Activated CD4-positive, alpha-beta T cell treated with anti-CD3 and anti-CD28 coated beads for 36 hours (primary cell): ENCODE measurements around the gene LAYN. TPM values are rescaled to one million over a fixed set of nuclear protein-coding genes. Genes with fewer than 3 reads are reported as not detected.

Experiments used
- ATAC-seq: fragments of 200-7000 bp; cut with Tn5 transposase; one replicate; pipeline ENCODE4 v1.10.0; 2021; ENCODE audit warnings: mild to moderate bottlenecking, moderate library complexity
- CTCF ChIA-PET: fragments of 350-600 bp; sonication (Branson Sonifier 250); formaldehyde crosslinking; loops from one replicate; lab custom pipeline; 2021; ENCODE audit warnings: antibody characterized with exemption; lab: Charles Lee
- POLR2A ChIA-PET: fragments of 350-600 bp; sonication (Branson Sonifier 250); formaldehyde crosslinking; loops from one replicate; lab custom pipeline; 2021; ENCODE audit warnings: antibody characterized with exemption, inconsistent platforms; lab: Charles Lee
- DNase-seq: peaks from one replicate; pipeline ENCODE4 v3.0.0-alpha.2; 2020
- H3K27ac Mint-ChIP-seq: one replicate; pipeline ENCODE4 v1.8.0; 2021; ENCODE audit warnings: mixed read lengths
- H3K27me3 Mint-ChIP-seq: one replicate; pipeline ENCODE4 v1.8.0; 2021; ENCODE audit warnings: mixed read lengths
- H3K36me3 Mint-ChIP-seq: one replicate; pipeline ENCODE4 v1.8.0; 2021; ENCODE audit warnings: low read depth, mixed read lengths
- H3K4me1 Mint-ChIP-seq: one replicate; pipeline ENCODE4 v1.8.0; 2021; ENCODE audit warnings: mixed read lengths
- H3K4me3 Mint-ChIP-seq: one replicate; pipeline ENCODE4 v1.8.0; 2021; ENCODE audit warnings: mild to moderate bottlenecking, moderate library complexity, mixed read lengths
- H3K9me3 Mint-ChIP-seq: one replicate; pipeline ENCODE4 v1.8.0; 2021; ENCODE audit warnings: low read depth, mixed read lengths
- intact Hi-C, 2 experiments: fragments of 100-400 bp; cut with DNase I in 1 of 2; cut with micrococcal nuclease in 1 of 2; formaldehyde crosslinking; loops; one replicate each; pipeline versions ENCODE4 v1.14.2 to v1.15.1; 2022 to 2024; cut with DNase I, micrococcal nuclease
- total RNA-seq, 2 experiments: library from RNA; stranded (reverse); gene quantifications; one replicate each; pipeline ENCODE4 v1.2.3, GENCODE V29; 2021

Gene LAYN
- total RNA-seq, 2 experiments from 2014 or later, result 5.5 to 5.6 TPM

DNA sequence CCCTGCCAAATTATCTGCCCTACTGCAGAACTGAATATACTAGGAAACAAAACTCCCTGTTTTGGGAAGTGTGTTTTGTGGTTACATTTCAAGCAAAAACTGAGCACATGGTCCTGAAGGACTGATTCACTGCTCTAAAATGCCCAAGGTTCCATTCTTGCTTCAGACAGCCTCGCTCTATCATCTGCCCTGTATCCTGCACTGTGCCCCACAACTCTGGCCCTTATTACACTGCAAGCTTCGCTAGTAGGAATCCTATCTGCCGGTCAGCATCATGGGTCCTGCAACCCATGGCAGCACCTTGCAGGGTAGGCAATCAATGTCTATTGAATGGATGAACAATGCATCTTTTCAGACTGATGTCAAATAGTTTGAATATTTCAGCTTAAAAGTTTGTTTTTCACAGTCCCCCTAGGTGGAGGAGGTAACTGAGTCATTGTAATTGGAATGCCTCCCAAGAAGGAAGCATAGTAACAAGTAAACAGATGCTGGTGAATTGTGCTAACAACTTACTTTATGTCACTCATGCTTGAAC is 21.3 kb downstream of the LAYN start:
- H3K27me3 Mint-ChIP-seq, result no peaks in the 10 kb centered on the region
- ATAC-seq (no peak), DNase-seq (no peak)
- peaks cover 3% of the 10 kb centered on the region for H3K36me3 Mint-ChIP-seq
- POLR2A ChIA-PET, result no interaction called here
- H3K4me1 Mint-ChIP-seq, result no peaks in the 10 kb centered on the region
- CTCF ChIA-PET, result interaction anchor here (0.6 to 3.3 kb wide), 10 partner anchors 10 to 309 kb away, joined by 3 to 13 read pairs (median 4); partner anchors contain the start of gene ALG9
- no peak overlapping the region for H3K4me3 Mint-ChIP-seq
- no peak overlapping the region for H3K27ac Mint-ChIP-seq
- H3K9me3 Mint-ChIP-seq, result peaks cover under 1% of the 10 kb centered on the region
- intact Hi-C loops, result no loop called here

DNA sequence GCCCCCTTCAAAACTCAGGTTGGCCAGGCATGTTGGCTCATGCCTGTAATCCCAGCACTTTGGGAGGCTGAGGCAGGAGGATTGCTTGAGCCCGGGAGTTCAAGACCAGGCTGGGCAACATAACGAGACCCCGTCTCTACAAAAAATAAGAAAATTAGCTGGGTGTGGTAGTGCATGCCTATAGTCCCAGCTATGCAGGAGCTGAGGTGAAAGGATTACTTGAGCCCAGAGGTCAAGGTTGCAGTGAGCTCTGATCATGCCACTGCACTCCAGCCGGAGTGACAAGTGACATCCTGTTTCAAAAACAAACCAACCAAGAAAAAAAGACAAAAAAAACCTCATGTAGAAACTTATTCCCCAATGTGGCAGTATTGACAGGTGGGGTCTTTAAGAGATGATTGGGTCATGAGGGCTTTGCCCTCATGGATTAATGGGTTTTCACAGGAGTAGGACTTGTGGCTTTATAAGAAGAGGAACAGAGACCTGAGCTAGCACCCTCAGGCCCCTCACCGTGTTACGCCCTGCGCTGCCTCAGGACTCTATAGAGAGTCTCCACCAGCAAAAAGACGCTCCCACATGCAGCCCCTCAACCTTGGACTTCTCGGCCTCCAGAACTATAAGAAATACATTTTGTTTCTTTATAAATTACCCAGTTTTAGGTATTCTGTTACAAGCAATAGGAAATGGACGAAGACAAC is 22.3 kb downstream of the LAYN start:
- Mint-ChIP-seq H3K27me3 (no peaks in the 10 kb centered on the region), H3K4me1 (no peaks in the 10 kb centered on the region), H3K36me3 (no peaks in the 10 kb centered on the region), H3K27ac (no peak overlapping the region), H3K9me3 (no peaks in the 10 kb centered on the region), H3K4me3 (no peak overlapping the region)
- CTCF ChIA-PET, result interaction anchor here (0.6 to 3.1 kb wide), 9 partner anchors 9 to 279 kb away, joined by 3 to 13 read pairs (median 5); no protein-coding TSS in a partner anchor
- intact Hi-C loops, result no loop called here
- DNase-seq (no peak), ATAC-seq (no peak)
- POLR2A ChIA-PET, result no interaction called here

DNA sequence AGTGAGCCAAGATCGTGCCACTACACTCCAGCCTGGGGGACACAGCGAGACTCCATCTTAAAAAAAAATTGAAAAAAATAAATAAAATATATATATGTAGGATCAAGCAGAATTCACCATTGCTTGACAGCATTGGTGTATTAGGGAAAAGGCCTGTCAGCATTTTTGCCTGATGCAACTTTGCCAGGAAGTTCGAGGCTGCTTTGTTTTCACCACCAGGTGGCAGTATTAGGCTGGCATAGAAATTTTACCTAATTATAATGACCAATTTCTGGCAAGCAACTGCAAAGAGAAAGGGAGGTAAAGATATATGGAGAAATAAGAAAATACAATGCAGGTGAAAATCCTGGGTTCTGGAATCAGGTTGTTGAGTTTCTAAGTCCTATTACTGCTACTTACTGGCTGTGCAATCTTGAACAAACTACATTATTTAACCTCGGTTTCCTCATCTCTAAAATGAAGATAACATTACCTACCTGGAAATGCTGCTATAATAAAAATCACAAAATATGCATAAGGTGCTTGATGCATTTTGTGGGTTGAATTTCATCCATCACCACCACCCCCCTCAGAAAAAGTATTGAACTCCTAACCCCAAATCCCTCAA is 24.7 kb downstream of the LAYN start:
- intact Hi-C loops, result loop anchor here (1.0 to 5.0 kb wide), 5 partner anchors 38 to 276 kb away; partner anchors contain the start of gene SIK2 (in 1 of the 2)
- Mint-ChIP-seq H3K27me3 (no peaks in the 10 kb centered on the region), H3K4me1 (no peaks in the 10 kb centered on the region), H3K4me3 (no peak overlapping the region), H3K27ac (no peak overlapping the region), H3K36me3 (no peaks in the 10 kb centered on the region), H3K9me3 (no peaks in the 10 kb centered on the region)
- peak; percentile 76 for DNase-seq
- CTCF ChIA-PET, result interaction anchor here (1.1 to 1.6 kb wide), 5 partner anchors 22 to 214 kb away, joined by 3 to 5 read pairs (median 5); no protein-coding TSS in a partner anchor
- ATAC-seq, result peak; percentile 44
- POLR2A ChIA-PET, result no interaction called here

DNA sequence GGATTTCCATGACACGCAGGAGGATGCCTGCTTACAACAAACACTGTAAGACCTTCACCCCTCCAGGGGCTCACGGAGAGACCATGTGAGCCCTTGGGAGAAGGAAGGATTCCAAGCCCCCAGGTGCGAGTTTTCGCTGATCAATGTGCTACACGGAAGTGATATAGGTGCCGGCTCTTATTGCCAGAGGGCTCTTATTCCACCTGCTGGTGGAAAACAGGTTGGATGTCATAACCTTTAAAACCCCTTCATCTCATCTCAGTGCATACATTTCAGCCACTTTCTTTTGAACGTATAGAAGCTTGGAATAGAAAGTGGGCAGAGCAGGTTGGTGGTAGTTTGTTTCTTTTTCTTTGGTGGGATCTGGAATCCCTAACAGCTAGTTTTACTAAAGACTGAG is 25.8 kb downstream of the LAYN start:
- Mint-ChIP-seq H3K36me3 (no peaks in the 10 kb centered on the region), H3K4me1 (no peaks in the 10 kb centered on the region), H3K27me3 (no peaks in the 10 kb centered on the region), H3K4me3 (no peak overlapping the region), H3K9me3 (no peaks in the 10 kb centered on the region), H3K27ac (no peak overlapping the region)
- intact Hi-C loops, result loop anchor here in 1 of 2 experiments (5.0 kb wide), 1 partner anchor 114 kb away; no protein-coding TSS in a partner anchor
- no peak for DNase-seq
- ChIA-PET POLR2A (interaction anchor here (0.6 kb wide), 1 partner anchor 173 kb away, joined by 3 read pairs; no protein-coding TSS in a partner anchor), CTCF (interaction anchor here (0.7 to 1.6 kb wide), 9 partner anchors 15 to 275 kb away, joined by 3 to 9 read pairs (median 5); no protein-coding TSS in a partner anchor)
- no peak for ATAC-seq

DNA sequence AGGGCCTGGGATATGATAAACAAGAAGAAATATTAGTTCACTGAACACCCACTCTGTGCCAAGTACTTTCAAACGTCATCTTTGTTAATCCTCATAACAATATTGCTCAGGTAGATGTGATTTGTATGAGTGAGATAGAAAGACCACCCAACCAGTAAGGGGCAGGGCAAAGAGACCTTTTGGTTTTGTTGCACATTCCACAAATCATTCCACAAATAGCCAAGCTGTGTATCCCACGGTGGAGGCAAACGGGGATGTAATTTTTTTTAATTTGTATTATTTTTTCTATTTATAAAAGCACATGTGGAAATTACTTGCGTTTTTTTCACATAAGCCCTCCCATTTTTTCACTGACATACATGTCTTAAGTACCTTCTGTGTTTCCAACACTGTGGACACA is 29.0 kb downstream of the LAYN start:
- no peak overlapping the region for H3K27ac Mint-ChIP-seq
- no peaks in the 10 kb centered on the region for H3K4me1 Mint-ChIP-seq
- intact Hi-C loops, result loop anchor here in 1 of 2 experiments (5.0 kb wide), 1 partner anchor 117 kb away; no protein-coding TSS in a partner anchor
- H3K27me3 Mint-ChIP-seq, result peaks cover 3% of the 10 kb centered on the region
- H3K9me3 Mint-ChIP-seq, result no peaks in the 10 kb centered on the region
- no peak for DNase-seq
- no peaks in the 10 kb centered on the region for H3K36me3 Mint-ChIP-seq
- CTCF ChIA-PET, result interaction anchor here (1.6 kb wide), 1 partner anchor 208 kb away, joined by 4 read pairs; no protein-coding TSS in a partner anchor
- POLR2A ChIA-PET, result interaction anchor here (0.7 kb wide), 1 partner anchor 27 kb away, joined by 3 read pairs; no protein-coding TSS in a partner anchor
- ATAC-seq, result no peak
- no peak overlapping the region for H3K4me3 Mint-ChIP-seq

DNA sequence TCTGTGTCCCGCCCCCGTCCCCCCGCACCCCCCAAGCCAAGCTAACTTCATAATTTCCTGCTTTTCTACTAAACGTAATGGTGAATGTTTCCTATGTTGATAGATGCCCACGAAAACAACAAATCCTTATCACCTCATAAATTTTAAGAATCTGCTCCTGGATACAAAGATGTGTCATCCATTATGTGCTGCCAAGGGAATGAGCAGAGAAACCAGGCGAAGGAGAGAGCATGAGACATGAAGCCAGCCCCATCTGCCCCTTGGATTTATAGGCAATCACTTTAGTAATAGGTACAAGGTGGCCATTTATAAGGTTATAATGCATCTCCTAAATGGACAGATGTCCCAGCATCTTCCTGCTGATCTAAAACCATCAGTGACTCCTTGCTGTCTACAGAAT is 30.3 kb downstream of the LAYN start:
- Mint-ChIP-seq H3K4me3 (no peak overlapping the region), H3K9me3 (no peaks in the 10 kb centered on the region), H3K4me1 (no peaks in the 10 kb centered on the region), H3K36me3 (no peaks in the 10 kb centered on the region), H3K27ac (no peak overlapping the region), H3K27me3 (peaks cover 3% of the 10 kb centered on the region)
- POLR2A ChIA-PET, result no interaction called here
- DNase-seq, result no peak
- intact Hi-C loops, result no loop called here
- ATAC-seq, result no peak
- CTCF ChIA-PET, result interaction anchor here (1.1 to 1.6 kb wide), 2 partner anchors 16 to 207 kb away, joined by 4 read pairs; no protein-coding TSS in a partner anchor

DNA sequence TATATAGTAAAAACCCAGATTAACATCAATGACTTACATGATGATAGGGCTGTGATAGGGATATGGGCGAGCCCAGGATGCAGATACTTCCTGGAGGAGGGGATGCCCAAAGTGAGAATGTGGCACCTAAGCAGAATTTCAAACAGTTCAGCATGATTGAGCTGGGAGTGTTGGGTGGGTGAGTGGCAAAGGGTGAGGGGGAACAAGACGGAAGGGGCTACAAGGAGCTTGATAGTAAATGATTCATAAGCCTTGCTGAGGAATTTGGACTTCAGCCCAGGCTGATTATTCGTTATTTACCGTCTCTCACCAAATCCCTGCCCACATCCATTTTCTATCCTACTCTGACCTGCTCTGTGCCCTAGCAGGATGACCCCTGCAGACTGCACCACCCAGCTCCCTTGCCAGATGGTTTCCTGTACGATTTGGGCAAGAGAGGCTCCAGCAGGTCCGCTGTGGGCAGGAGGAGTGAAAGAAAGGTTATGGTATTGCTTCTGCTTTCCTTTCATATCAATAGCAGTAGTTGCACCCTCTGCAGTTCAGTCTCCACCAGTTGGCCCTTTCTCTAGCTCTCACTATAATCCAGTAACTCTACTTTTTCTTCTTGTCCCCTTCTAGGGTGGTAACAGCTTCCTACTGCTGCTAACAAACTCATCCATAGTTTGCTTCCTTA is 31.4 kb downstream of the LAYN start:
- no peak overlapping the region for H3K4me3 Mint-ChIP-seq
- no peak for DNase-seq
- H3K36me3 Mint-ChIP-seq, result no peaks in the 10 kb centered on the region
- ATAC-seq, result no peak
- H3K4me1 Mint-ChIP-seq, result no peaks in the 10 kb centered on the region
- intact Hi-C loops, result no loop called here
- ChIA-PET CTCF (interaction anchor here (1.0 to 2.3 kb wide), 4 partner anchors 9 to 205 kb away, joined by 3 to 6 read pairs (median 4); no protein-coding TSS in a partner anchor), POLR2A (no interaction called here)
- no peak overlapping the region for H3K27ac Mint-ChIP-seq
- H3K9me3 Mint-ChIP-seq, result no peaks in the 10 kb centered on the region
- peaks cover 3% of the 10 kb centered on the region for H3K27me3 Mint-ChIP-seq

DNA sequence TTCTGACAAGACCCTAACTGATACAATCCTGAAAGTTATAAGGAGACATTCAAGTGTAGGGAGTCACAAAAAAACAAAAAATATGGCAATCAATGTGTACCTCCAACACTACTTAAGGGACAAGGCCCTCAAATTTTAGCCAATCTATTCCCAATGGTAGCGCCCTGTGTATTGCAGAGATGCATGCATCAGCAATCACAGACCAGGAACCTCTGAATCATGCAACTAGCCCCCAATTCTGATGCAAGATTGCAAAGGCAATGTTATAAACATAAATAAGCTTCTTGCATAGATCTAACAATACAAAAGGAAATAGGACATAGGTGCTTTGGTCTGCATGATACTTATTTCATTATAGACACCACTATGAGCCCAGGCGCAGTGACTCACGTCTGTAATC is 32.1 kb downstream of the LAYN start:
- DNase-seq, result no peak
- intact Hi-C loops, result no loop called here
- Mint-ChIP-seq H3K9me3 (no peaks in the 10 kb centered on the region), H3K36me3 (no peaks in the 10 kb centered on the region), H3K4me3 (no peak overlapping the region), H3K27ac (no peak overlapping the region), H3K27me3 (peaks cover 3% of the 10 kb centered on the region), H3K4me1 (no peaks in the 10 kb centered on the region)
- CTCF ChIA-PET, result interaction anchor here (1.0 to 2.3 kb wide), 3 partner anchors 10 to 29 kb away, joined by 3 to 6 read pairs (median 4); no protein-coding TSS in a partner anchor
- no peak for ATAC-seq
- POLR2A ChIA-PET, result no interaction called here

DNA sequence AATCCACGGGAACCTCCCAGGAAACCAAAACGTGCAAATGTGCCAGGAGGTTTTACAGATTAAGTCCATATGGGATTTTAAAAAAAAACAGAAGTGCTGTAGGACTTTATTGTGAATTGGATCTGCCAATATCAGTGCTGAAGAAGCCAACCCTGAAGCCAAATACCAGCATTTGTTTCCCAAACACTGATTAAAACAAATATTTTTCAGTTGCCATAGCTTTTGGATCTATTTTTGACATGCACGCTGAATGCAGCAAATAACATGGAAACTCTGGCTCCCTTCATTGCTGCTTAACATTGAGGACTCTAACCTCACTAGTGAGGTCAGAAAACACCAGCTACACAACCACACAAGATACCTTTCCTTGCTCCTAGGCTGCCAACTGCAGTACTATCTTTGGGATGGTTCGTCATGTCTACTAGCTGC is 33.3 kb downstream of the LAYN start:
- no peak overlapping the region for H3K27ac Mint-ChIP-seq
- intact Hi-C loops, result no loop called here
- ChIA-PET POLR2A (no interaction called here), CTCF (interaction anchor here (2.3 kb wide), 1 partner anchor 10 kb away, joined by 4 read pairs; no protein-coding TSS in a partner anchor)
- H3K4me3 Mint-ChIP-seq, result no peak overlapping the region
- H3K27me3 Mint-ChIP-seq, result peaks cover 3% of the 10 kb centered on the region
- no peaks in the 10 kb centered on the region for H3K4me1 Mint-ChIP-seq
- DNase-seq (no peak), ATAC-seq (no peak)
- no peaks in the 10 kb centered on the region for H3K36me3 Mint-ChIP-seq
- H3K9me3 Mint-ChIP-seq, result no peaks in the 10 kb centered on the region

DNA sequence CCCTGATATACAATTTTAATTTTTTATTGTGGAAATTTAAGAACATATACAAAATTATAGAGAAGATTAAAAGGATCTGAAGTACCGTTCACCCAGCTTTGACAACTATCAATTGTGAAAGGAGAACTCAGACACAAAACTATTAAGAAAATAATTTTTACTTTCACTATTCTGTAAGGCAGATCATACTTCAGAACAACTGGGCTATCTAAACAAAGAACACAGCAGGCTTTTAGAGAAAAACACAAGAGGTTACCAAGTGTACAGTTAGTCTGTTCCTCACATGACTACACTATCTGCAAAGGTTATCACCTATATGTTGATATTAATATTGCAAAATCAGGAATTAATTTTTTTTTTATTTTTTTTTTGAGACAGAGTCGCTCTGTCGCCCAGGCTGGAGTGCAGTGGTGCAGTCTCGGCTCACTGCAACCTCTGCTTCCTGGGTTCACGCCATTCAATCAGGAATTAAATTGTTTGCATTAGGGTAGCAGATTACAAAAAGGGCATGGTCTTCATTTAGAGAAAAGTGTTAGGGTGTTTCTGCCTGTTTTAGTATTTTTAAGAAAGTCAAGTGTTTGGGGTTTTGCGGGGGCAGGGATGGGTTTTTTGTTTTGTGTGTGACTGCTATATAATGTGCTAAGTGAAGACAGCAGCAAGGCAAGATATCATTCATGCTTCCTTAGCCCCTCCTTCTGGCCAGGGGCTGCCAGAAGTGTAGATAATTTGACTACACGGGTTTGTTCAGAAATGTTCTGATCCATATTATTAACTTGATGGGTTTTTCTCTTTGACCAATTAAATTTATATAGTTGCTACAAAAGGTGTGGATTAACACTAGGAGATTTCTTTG is 34.1 kb downstream of the LAYN start:
- H3K4me3 Mint-ChIP-seq, result no peak overlapping the region
- H3K27me3 Mint-ChIP-seq, result peaks cover 3% of the 10 kb centered on the region
- no peaks in the 10 kb centered on the region for H3K9me3 Mint-ChIP-seq
- CTCF ChIA-PET, result interaction anchor here (2.3 kb wide), 1 partner anchor 9 kb away, joined by 4 read pairs; no protein-coding TSS in a partner anchor
- no peak overlapping the region for H3K27ac Mint-ChIP-seq
- DNase-seq (peak; percentile 13), ATAC-seq (peak; percentile 33)
- H3K36me3 Mint-ChIP-seq, result no peaks in the 10 kb centered on the region
- POLR2A ChIA-PET, result no interaction called here
- intact Hi-C loops, result no loop called here
- H3K4me1 Mint-ChIP-seq, result no peaks in the 10 kb centered on the region
